Esophagus mucosa (tissue), 1 donor: Measurements from ENCODE around the gene DND1. TPM values are rescaled to one million over a fixed set of nuclear protein-coding genes. Genes with fewer than 3 reads are reported as not detected.
A peak's percentile ranks its signal among the peaks of the same experiment; 100 is the strongest.
"Not testable (repeated sequence)": the region's sequence is repeated elsewhere in the genome, so short reads cannot be mapped to it uniquely, and the experiment has no call there.

Experiments
- ATAC-seq: fragments of 200-7000 bp; cut with Tn5 transposase; one replicate; pipeline ENCODE4 v1.9.1; 2020
- total RNA-seq: library from RNA; stranded (reverse); gene quantifications from one replicate; pipeline ENCODE4 v1.2.4, GENCODE V29; 2023
- donor health status: DM: yes; HTN: yes; CAD: no.

DND1 gene
- total RNA-seq, 1 donor from 2014 or later = 0.44 TPM

DNA sequence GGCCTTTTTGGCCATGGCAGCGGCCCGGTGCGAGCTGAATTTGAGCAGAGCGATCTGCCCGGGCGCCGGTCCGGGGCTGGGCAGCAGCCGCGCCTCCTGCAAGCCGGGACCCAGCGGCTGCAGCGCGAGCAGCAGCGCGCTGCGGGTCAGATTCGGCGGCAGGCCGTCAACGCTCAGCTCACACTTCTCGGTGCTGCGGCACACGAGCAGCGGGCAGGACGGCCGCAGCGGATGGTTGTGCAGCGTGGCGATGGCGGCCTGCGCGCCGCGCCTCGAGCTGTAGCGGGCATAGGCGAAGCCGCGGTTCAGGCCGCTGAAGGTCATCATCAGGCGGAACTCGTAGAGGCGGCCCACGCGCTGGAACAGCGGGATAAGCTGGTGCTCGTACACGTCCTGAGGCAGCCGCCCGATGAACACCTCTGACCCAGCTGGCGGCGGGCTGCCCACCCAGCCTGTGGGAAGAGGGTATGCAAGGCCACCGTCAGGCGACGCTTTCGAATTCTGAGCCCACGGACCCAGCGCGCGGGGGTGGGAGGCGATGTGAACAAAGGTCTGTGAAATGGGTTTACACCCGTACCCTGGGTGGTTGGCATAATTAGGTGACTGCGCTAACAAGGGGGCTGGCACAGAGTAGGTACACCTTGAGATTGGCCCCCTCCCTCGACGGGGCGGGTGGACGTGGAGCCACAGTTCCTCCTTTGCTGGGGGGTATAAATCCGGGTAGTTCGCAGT, 755 bp downstream of the DND1 start:
- peak; percentile 24 for ATAC-seq

DNA sequence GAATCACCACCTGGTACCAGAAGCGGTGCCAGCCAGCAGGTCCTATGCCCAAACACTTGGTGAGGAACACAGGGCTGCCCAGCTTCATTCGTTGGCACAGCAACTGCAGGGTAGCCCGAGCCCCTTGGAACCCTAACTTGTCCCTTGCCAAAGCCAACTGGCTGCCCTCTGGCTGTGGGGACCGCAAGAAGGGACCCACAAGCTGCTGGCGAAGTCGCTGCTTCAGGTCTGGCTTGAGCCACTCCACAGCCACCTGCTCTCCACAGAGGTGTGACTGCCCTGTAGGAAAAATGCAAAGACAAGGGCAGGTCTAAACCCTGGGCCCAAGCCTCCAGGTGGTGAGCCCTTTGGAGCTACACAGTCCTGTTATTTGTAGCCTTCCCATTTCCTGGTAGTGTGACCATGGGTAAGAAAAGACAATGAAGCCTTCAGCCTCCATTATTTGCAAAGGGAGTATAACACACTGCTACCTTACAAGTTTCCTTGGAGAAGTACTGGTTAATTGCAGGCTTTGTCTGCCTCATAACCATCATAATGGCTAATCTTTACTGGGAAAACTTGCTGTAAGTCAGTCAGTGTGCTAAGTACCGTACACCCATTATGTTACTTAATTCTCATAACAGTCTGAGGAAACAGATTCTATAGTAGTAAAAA, 1.8 kb downstream of the DND1 start:
- no peak for ATAC-seq

- ATAC-seq = peak; percentile 5
Observed at GRCh38 chr5:140671035-140671434, 2.3 kb downstream of the DND1 start.

DNA sequence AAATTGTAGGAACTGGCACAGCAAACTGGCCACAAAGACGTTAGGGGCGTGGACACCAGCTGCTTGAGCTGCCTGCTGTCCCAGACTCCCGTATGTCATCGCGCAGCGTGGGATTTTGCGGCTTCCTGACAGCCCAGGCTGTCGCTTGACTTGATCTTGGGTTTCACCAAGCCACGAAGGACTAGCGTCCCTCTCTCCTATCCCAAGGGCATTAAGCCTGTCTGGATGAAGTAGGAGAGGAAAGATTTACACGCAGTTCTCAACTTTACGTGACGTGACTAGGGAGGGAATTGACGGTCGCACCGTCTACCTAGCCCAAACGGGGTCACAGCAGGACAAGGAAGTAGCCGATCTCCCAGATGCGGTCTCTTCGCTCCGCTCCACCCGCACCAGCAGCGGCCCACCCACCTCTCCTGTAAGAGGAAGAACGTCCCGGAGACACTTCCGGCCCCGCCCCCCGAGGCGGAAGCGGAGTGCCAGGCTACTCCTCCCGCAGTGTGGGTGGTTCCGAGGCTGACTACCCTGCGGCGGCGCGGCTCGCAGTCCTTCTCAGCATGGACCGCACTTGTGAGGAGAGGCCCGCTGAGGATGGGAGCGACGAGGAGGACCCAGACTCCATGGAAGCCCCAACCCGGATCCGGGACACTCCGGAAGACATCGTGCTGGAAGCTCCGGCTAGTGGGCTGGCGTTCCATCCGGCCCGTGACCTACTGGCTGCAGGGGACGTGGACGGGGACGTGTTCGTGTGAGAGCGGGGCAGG, 8.8 kb downstream of the DND1 start, which contains the start of gene WDR55:
TSS of gene WDR55 (plus strand) at position 546 of the 761 bp plus-strand sequence. CDS start at position 555, 9 bp downstream.
- ATAC-seq = peak; percentile 98

DNA sequence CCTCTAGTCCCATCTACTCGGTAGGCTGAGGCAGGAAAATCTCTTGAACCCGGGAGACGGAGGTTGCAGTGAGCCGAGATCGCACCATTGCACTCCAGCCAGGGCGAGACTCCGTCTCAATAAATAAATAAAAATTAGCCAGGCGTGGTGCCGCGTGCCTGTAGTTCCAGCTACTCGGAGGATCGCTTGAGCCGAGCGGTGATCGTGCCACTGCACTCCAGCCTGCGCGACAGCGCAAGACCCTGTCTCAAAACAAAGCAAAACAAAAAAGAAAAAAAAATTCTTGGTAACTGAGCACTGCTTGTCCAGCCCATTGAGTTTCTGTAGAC, 9.4 kb downstream of the DND1 start:
- ATAC-seq = peak; percentile 6

GRCh38 chr5:140660371-140660770, 13.0 kb downstream of the DND1 start:
- not testable (repeated sequence) for ATAC-seq

- no peak for ATAC-seq
Observed at GRCh38 chr5:140658870-140659269, 14.5 kb downstream of the DND1 start.

DNA sequence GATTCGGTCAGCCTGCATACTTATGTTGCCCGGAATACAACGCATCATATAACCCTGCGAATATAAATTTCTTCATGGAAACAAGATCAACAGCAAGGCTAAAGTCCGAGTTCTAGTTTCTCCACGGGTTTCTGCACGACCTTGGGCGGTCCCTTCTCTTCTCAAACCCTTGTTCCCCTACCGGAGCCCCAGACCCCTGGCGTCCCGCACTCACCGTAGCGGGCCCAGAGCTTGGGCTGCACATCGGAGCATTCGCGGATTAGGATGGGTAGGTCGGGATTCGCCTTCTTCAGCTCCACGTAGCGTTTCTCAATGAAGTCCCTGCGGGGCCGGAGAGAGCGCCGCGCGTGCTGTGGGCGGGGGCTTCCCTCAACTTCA, 26.3 kb downstream of the DND1 start:
- peak; percentile 18 for ATAC-seq

DNA sequence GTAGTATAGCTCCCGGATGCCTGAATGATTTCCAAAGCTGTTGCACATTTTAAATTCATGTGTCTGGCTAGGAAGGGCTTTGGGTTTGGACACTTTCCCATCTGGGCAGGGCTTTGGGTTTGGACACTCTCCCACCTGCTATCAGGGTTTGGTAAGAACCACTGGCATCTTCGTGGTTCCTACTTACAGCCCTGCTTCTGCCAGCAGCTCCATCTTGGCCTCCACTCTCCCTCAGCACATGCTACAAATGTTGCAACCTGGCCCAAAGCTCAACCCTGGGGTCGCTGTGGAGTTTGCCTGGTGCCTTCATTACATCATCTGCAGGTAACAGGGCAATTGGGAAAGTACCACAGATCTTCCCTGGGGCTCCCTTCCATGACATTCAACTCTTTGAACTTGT, 30.7 kb downstream of the DND1 start:
- ATAC-seq = no peak

GRCh38 chr5:140641716-140642115, 31.7 kb downstream of the DND1 start:
- no peak for ATAC-seq

DNA sequence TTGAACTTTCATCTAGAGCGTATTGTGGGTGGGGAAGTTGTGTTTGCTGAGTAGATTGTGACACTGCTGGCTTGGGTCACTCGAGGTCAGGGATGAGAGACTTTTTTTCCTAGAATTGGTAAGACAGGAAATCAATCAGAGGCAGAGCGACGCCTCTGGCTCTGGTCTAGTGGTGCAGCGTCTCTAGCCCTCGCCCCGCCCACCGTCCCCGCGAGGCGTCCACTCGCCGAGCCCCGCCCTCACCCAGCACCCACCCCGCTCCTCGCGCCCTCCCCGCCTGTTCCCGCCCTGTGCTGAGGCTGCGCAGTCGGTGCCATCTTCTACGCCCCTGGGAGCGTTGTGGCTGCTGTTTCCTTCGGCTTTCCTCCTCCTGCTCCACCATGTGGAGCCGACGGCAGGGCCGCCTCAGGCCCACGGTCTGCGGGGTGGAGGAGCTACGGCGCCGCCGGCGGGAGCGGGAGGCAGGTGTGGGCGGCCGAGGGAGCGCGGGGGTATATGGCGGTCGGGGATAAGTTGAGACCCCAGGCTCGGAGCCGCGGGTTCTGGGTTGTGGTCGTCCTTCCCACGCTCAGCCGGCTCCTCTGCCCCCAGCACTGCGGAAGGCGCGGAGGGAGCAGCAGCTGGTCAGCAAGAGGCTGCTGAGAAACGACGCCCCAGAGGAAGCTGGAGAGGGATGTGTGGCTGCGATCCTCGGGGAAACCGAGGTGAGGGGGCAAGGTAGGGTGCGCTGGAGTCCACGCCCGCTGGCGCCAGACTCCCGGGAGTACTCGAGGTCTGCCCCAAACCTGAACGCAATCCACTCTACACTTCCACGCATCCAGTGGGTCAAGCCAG, 34.0 kb downstream of the DND1 start, which contains the start of gene TMCO6:
TSS of gene TMCO6 (plus strand) at position 304 of the 834 bp plus-strand sequence. CDS start at position 381, 77 bp downstream.
- ATAC-seq = peak; percentile 99

GRCh38 chr5:140638898-140639147, 34.6 kb downstream of the DND1 start:
- not testable (repeated sequence) for ATAC-seq

DNA sequence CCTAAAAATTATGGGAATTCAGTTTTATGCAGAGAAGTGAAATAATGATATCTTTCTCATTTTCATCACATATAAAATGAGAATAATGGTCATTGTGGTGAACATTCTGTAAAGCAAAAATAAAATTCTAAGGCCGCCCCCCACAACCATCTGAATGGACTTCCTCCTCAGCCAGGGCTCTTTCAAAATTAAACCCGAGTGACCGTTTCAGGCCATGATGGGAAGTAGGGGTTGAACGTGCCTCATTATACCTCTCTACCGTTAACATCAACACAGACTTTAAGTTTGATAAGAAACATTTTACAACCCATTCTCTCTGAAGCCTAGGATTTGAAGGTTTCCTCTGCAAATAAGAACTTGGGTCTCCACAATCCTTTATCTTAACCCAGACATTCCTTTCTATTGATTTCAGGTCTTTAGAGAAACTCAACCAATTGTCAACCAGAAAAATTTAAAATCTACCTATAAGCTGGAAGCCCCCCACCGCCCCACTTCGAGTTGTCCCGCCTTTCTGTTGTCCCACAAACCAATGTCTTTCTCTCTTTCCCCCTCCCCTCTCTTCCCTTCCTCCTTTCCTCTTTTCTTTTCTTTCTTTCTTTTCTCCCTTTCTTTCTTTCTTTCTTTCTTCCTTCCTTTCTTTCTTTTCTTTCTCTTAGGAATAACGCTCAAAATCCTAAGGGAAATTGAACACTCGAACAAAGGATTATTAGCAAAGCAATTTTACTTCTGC, 35.8 kb downstream of the DND1 start:
- ATAC-seq = no peak

DNA sequence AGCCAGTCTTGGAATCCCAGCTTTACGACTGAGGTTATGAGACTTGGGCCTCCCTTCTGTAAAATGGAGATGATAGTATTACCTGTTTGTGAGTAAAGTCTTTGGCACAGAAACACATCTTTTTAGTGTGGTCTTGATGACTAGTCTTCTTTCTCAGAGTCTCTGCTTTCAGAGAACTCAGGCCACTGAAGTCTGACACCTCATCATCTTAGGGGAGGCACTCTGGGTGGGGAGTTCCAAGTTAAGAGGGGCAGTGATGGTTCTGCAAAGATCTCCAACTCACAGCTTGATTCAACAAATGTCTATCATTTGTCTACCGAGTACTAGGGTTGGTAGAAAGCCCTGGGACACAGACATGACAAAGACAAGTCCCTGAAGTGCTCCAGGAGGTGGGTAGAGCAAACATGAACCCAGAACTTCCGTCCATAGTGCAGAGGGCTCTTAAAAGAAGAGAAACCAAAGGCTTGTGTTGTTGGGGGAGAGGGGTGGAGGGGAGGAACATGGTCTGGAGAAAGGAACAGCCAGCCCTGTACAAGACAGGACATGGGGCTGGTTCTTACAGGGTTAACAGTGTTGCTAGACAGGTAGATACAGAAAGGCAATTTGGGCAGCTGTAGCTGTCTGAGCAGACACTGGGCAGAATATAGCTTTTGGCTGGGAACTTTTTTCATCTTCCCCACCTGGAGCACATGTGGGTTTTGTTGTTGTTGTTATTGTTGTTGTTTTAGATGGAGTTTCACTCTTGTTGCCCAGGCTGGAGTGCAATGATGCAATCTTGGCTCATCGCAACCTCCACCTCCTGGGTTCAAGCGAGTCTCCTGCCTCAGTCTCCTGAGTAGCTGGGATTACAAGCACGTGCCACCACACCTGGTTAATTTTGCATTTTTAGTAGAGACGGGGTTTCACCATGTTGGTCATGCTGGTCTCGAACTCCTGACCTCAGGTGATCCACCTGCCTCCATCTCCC, 37.8 kb downstream of the DND1 start:
- ATAC-seq = no peak

DNA sequence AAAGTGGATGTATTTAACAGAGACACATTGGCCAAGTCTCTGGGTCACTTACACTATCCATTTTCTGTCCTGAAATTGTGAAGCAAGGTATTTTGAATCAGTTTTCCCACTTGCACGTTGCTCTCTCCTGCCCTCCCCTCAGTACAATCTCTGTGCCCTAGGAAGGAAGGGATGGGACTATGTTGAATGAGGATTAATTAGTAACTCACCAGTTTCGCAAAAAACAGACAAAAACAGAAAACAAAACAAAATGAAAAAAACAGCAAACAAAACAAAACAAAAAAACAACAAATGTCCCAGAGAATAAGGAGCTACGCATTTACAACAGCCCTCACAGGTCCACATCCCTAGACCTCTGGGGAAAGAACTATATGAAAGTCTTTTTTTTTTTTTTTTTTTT, 39.3 kb downstream of the DND1 start:
- ATAC-seq = no peak

DNA sequence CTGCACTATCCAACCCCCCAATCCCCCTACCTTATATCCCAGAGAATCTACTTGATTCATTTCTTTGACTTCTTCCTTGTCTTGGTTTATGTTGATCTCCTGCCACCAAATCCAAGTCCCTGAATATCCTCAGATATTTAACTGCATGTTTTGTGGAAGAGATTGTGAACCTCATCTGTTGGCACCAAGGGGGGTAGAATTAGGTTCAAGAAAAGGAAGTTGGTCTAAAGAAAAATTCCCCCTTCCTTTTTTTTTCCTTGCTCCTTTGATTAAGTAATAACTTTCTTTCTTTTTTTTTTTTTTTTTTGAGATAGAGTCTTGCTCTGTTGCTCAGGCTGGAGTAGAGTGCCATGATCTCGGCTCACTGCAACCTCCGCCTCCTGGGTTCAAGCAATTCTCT, 39.9 kb downstream of the DND1 start:
- no peak for ATAC-seq

GRCh38 chr5:140633021-140633471, 40.3 kb downstream of the DND1 start, which contains the start of gene CD14:
TSS of gene CD14 (minus strand) at chr5:140633175. CDS start at chr5:140633071, 104 bp downstream.
- ATAC-seq = peak; percentile 61

GRCh38 chr5:140632366-140633020, 40.9 kb downstream of the DND1 start:
- peak; percentile 53 for ATAC-seq

GRCh38 chr5:140631831-140632365, 41.5 kb downstream of the DND1 start:
- ATAC-seq = peak; percentile 74

DNA sequence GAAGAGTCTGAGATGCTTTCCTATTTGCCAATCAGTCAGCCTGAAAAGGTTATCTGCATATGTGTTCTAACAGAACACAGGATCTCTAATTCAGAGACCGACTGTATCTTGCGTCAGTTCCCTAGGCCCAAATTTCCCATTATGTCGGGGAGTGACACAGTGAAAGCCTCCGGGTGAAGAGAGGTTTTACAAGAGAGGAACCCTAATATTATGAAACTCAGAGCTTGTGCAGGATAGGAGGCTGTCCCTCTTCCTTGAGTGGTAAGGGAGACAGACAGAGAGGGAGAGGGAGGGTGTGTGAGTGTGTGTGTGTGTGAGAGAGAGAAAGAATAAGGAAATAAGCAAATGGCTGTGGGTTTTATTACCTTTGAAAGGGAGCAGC, 42.3 kb downstream of the DND1 start:
- no peak for ATAC-seq
